Measurements from ENCODE around the gene DNAJC30. TPM values are rescaled to one million over a fixed set of nuclear protein-coding genes. Genes with fewer than 3 reads are reported as not detected.
A peak's percentile ranks its signal among the peaks of the same experiment; 100 is the strongest.

The DNAJC30 gene
- total RNA-seq, 2 experiments from 2014 or later = 14.0 to 14.4 TPM

DNA sequence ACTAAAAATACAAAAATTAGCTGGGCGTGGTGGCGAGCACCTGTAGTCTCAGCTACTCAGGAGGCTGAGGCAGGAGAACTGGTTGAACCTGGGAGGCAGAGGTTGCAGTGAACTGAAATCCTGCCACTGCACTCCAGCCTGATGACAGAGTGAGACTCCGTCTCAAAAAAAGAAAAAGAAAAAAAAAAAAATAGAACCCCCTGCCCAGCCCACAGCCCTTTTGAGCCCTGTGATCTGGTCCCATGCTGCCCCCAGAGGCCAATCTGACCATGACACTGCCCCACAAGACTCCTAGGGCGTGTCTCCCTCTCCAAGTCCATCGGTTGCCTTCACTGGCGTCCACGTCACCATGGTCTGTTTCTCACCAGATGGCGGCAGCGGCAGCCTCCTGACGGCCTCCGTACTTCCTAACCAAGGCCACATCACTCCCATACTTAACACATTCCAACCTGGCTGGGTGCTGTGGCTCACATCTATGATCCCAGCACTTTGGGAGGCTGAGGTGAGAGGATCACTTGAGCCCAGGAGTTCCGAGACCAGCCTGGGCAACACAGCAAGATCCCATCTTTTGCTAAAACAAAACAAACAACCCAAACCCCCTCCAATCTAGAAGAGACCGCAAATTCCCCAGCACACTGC, 18.2 kb upstream of the DNAJC30 start:
- intact Hi-C loops (cut with DNase I, micrococcal nuclease) = no loop called here
- no peaks in the 10 kb centered on the region for H3K27me3 Mint-ChIP-seq
- no peak overlapping the region for H3K4me3 Mint-ChIP-seq
- peaks cover 2% of the 10 kb centered on the region for H3K4me1 Mint-ChIP-seq (ENCODE audit: low read depth)
- Histone ChIP-seq H3K27ac (ENCODE audit: low read depth in 1 of 2, low read length in 2 of 2) (no peak overlapping the region), H3K36me3 (ENCODE audit: insufficient read depth, low read length) (peaks cover 39% of the 10 kb centered on the region), H3K9me3 (ENCODE audit: control insufficient read depth in 1 of 2, insufficient read depth in 1 of 2, low read length in 2 of 2) (no peaks in the 10 kb centered on the region), H3K4me3 (ENCODE audit: low read length) (no peak overlapping the region), H3K4me1 (ENCODE audit: insufficient read depth, low read length) (peaks cover 4% of the 10 kb centered on the region), H3K27me3 (ENCODE audit: control insufficient read depth in 1 of 2, insufficient read depth in 2 of 2, low read length in 2 of 2) (no peaks in the 10 kb centered on the region)
- POLR2A ChIA-PET = interaction anchor here (1.0 kb wide), 1 partner anchor 37 kb away, joined by 4 read pairs; the partner anchor contains the start of gene ABHD11
- peak in 4 of 14 experiments; percentile 19 to 65 (median 48) for DNase-seq
- peaks cover 39% of the 10 kb centered on the region for H3K36me3 Mint-ChIP-seq (ENCODE audit: low read depth)
- peak overlapping the region; percentile 44 for H3K27ac Mint-ChIP-seq
- ATAC-seq (ENCODE audit: poor library complexity) = peak; percentile 37
- TF ChIP-seq, protein P1, sequence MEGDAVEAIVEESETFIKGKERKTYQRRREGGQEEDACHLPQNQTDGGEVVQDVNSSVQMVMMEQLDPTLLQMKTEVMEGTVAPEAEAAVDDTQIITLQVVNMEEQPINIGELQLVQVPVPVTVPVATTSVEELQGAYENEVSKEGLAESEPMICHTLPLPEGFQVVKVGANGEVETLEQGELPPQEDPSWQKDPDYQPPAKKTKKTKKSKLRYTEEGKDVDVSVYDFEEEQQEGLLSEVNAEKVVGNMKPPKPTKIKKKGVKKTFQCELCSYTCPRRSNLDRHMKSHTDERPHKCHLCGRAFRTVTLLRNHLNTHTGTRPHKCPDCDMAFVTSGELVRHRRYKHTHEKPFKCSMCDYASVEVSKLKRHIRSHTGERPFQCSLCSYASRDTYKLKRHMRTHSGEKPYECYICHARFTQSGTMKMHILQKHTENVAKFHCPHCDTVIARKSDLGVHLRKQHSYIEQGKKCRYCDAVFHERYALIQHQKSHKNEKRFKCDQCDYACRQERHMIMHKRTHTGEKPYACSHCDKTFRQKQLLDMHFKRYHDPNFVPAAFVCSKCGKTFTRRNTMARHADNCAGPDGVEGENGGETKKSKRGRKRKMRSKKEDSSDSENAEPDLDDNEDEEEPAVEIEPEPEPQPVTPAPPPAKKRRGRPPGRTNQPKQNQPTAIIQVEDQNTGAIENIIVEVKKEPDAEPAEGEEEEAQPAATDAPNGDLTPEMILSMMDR (IDR thresholded peaks at IDR 0.05) = peak; percentile 46
- H3K9me3 Mint-ChIP-seq = no peaks in the 10 kb centered on the region
- CTCF ChIA-PET = interaction anchor here (0.9 to 1.0 kb wide), 2 partner anchors 33 kb away, joined by 3 to 5 read pairs; no protein-coding TSS in a partner anchor

DNA sequence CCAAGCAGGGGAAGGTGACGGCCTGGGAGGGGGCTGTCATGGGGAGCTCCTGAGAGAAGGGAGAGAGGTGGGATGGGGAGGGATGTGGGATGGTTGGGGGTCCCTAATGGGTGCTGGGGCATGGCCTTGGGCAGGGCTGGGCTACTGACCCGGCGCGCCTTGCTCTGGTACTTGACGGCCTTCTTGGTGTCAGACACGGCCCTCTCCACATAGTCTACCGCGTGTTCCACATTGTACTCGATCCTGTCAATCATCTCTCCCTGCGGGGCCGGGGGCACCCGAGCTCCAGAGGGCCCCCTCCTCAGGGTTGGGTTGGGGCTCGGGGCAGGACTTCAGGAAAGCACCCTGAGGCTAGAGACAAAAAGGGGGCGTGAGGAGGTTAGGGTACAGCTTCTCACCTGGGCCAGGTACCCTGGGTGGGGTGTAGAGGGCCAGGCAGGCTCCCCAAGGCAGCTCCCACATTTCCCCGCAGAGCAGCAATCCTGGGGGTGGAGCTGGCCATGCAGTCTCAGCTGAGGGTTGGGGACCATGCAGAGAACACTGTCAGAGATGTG, 17.4 kb upstream of the DNAJC30 start:
- no peak overlapping the region for H3K4me3 ChIP-seq (ENCODE audit: low read length)
- H3K9me3 ChIP-seq (ENCODE audit: control insufficient read depth in 1 of 2, insufficient read depth in 1 of 2, low read length in 2 of 2) = no peaks in the 10 kb centered on the region
- no peak overlapping the region for H3K4me3 Mint-ChIP-seq
- POLR2A ChIA-PET = no interaction called here
- H3K4me1 ChIP-seq (ENCODE audit: insufficient read depth, low read length) = peaks cover 4% of the 10 kb centered on the region
- H3K4me1 Mint-ChIP-seq (ENCODE audit: low read depth) = peaks cover 3% of the 10 kb centered on the region
- TF ChIP-seq, protein P1 (IDR thresholded peaks at IDR 0.05) = no peak
- intact Hi-C loops (cut with DNase I, micrococcal nuclease) = no loop called here
- DNase-seq (no peak), ATAC-seq (ENCODE audit: poor library complexity) (no peak)
- peaks cover 47% of the 10 kb centered on the region for H3K36me3 ChIP-seq (ENCODE audit: insufficient read depth, low read length)
- CTCF ChIA-PET = interaction anchor here (0.9 kb wide), 1 partner anchor 34 kb away, joined by 3 read pairs; no protein-coding TSS in a partner anchor
- no peak overlapping the region for H3K27ac ChIP-seq (ENCODE audit: low read depth in 1 of 2, low read length in 2 of 2)
- peaks cover 48% of the 10 kb centered on the region for H3K36me3 Mint-ChIP-seq (ENCODE audit: low read depth)
- H3K9me3 Mint-ChIP-seq = no peaks in the 10 kb centered on the region
- no peak overlapping the region for H3K27ac Mint-ChIP-seq
- no peaks in the 10 kb centered on the region for H3K27me3 ChIP-seq (ENCODE audit: control insufficient read depth in 1 of 2, insufficient read depth in 2 of 2, low read length in 2 of 2)
- H3K27me3 Mint-ChIP-seq = no peaks in the 10 kb centered on the region

DNA sequence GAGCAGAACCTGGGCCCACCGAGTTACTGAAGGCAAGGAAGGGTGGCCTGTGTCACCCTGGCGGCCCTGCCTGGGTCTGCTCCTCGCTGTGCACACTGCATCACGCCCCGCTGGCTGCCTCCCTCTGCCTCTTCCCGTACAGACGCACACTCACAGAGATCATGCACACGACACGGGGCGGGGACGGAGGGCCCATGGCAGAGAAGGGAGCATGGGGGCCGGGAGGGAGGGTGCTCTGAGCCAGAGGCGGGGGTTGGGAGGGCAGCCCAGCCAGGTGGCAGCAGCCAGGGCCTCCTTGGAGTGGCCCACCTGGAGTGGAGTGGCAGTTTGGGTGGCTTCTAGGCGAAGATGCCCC, 16.8 kb upstream of the DNAJC30 start:
- no peaks in the 10 kb centered on the region for H3K9me3 ChIP-seq (ENCODE audit: control insufficient read depth in 1 of 2, insufficient read depth in 1 of 2, low read length in 2 of 2)
- CTCF ChIA-PET = no interaction called here
- peaks cover 51% of the 10 kb centered on the region for H3K36me3 ChIP-seq (ENCODE audit: insufficient read depth, low read length)
- H3K4me3 Mint-ChIP-seq = no peak overlapping the region
- intact Hi-C loops (cut with DNase I, micrococcal nuclease) = no loop called here
- H3K27ac ChIP-seq (ENCODE audit: low read depth in 1 of 2, low read length in 2 of 2) = no peak overlapping the region
- no peak overlapping the region for H3K4me3 ChIP-seq (ENCODE audit: low read length)
- POLR2A ChIA-PET = no interaction called here
- no peaks in the 10 kb centered on the region for H3K9me3 Mint-ChIP-seq
- no peak overlapping the region for H3K27ac Mint-ChIP-seq
- DNase-seq (no peak), ATAC-seq (ENCODE audit: poor library complexity) (no peak)
- no peaks in the 10 kb centered on the region for H3K27me3 ChIP-seq (ENCODE audit: control insufficient read depth in 1 of 2, insufficient read depth in 2 of 2, low read length in 2 of 2)
- H3K27me3 Mint-ChIP-seq = no peaks in the 10 kb centered on the region
- peaks cover 4% of the 10 kb centered on the region for H3K4me1 Mint-ChIP-seq (ENCODE audit: low read depth)
- peaks cover 4% of the 10 kb centered on the region for H3K4me1 ChIP-seq (ENCODE audit: insufficient read depth, low read length)
- peaks cover 54% of the 10 kb centered on the region for H3K36me3 Mint-ChIP-seq (ENCODE audit: low read depth)
- TF ChIP-seq, protein P1 (IDR thresholded peaks at IDR 0.05) = no peak

Measured in CD4-positive, alpha-beta T cell (primary cell).